NK-92 treated with Interleukin-12 subunit alpha and Interleukin-12 subunit beta, amount 100 ng/mL, for 24 hours (cell line): Measurements from ENCODE around the gene FNBP1L.

Source experiments
- DNase-seq: peaks from one replicate; lab custom pipeline; 2025; lab: John Stamatoyannopoulos, UW

The FNBP1L gene

GRCh38 chr1:93489756-93490155 lies 41.8 kb downstream of the FNBP1L start:
- DNase-seq: no peak

DNA sequence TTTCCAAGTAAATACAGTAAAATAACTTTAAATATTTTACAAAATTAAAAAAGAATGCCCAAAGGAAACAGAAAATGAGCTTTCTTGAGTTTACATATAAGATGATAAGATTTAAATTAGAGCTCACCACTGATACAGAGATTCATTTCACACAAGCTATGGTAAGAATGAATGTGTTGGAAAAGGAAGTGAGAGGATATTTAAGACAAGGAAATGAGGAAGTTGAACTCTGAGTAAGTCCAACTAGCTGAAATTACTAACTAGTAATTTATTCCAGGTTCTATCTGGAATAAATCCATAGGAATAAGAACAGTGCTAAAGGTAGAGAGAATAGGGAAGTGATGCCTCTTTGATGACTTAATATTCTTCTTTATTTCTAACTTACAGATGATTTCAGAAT lies 42.4 kb downstream of the FNBP1L start:
- DNase-seq: no peak

- DNase-seq: no peak
These were observed 48.0 kb downstream of the FNBP1L start for GRCh38 chr1:93495911-93496310.

DNA sequence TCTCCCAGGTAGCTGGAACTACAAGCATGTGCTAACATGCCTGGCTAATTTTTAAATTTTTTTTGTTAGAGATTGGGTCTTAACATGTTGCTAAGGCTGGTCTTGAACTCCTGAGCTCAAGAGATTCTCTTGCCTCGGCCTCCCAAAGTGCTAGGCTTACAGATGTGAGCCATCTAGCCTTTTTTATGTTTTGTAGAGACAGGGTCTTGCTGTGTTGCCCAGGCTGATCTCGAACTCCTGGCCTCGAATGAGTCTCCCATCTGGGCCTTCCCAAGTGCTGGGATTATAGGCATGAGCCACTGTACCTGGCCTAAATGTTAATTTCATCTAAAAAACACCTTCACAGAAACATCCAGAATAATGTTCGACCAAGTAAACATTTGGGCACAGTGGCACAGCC lies 48.6 kb downstream of the FNBP1L start:
- no peak for DNase-seq

- no peak for DNase-seq
These were observed 51.2 kb downstream of the FNBP1L start for GRCh38 chr1:93499075-93499474.

GRCh38 chr1:93499533-93499932 lies 51.6 kb downstream of the FNBP1L start:
- DNase-seq: no peak

GRCh38 chr1:93500275-93500674 lies 52.4 kb downstream of the FNBP1L start:
- DNase-seq: no peak

GRCh38 chr1:93501399-93501798 lies 53.5 kb downstream of the FNBP1L start:
- no peak for DNase-seq

DNA sequence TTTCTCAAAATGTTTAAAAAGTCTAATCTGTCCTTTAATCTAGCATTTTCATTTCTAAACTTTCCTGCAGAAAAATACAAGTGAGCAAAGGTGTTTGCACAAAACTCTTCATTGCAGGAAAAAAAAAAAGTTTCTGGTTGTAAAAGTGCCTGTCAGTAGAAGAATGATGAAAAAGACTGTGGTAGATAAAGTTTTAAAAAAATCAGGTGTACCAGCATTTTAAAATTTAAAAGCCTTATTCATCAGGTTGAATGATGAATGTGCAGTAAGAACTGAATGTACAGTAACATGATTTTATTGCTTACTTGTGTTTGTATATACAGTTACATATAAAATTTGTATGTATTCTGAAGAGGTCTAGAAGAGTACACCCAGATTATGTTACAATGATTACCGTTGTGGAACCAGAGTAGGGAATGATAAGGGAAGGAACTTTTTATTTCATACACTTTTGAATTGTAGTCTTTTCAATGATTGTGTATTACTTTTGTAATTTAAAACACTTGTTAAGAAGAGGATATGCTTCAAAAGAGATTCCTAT lies 54.0 kb downstream of the FNBP1L start:
- DNase-seq: no peak

GRCh38 chr1:93502571-93502970 lies 54.7 kb downstream of the FNBP1L start:
- DNase-seq: no peak

- no peak for DNase-seq
These were observed 55.2 kb downstream of the FNBP1L start for GRCh38 chr1:93503163-93503562.

- no peak for DNase-seq
These were observed 55.9 kb downstream of the FNBP1L start for GRCh38 chr1:93503816-93504215.

- no peak for DNase-seq
These were observed 56.5 kb downstream of the FNBP1L start for GRCh38 chr1:93504247-93505033.

- DNase-seq: no peak
These were observed 58.2 kb downstream of the FNBP1L start for GRCh38 chr1:93506126-93506525.

GRCh38 chr1:93516164-93516563 lies 68.2 kb downstream of the FNBP1L start:
- DNase-seq: no peak

- DNase-seq: no peak
These were observed 70.6 kb downstream of the FNBP1L start for GRCh38 chr1:93518516-93518915.

- no peak for DNase-seq
These were observed 71.4 kb downstream of the FNBP1L start for GRCh38 chr1:93519199-93519829.

GRCh38 chr1:93521618-93522017 lies 73.7 kb downstream of the FNBP1L start:
- no peak for DNase-seq

GRCh38 chr1:93522721-93523120 lies 74.8 kb downstream of the FNBP1L start:
- DNase-seq: no peak

GRCh38 chr1:93525431-93525830 lies 77.5 kb downstream of the FNBP1L start:
- no peak for DNase-seq

- no peak for DNase-seq
These were observed 78.5 kb downstream of the FNBP1L start for GRCh38 chr1:93526431-93526830.

DNA sequence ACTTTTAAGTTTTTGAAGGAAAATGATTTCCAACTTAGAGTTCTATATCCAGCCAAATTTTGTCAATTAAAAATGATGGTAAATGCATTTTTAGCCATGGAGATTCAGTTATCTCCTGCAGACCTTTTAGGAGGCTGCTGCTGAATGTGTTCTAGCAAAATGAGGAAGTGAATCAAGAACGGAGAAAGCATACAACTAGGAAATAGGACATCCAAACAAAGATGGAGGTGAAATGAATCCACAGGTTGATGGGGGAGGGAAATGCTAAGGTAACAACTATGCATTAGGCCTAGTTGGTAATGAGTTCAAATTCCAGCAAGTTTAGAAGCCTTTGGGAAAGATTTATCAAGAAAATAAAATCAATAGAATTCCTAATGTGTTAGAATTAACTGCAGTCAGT lies 80.5 kb downstream of the FNBP1L start:
- DNase-seq: no peak

- no peak for DNase-seq
These were observed 83.3 kb downstream of the FNBP1L start for GRCh38 chr1:93531193-93531592.
